HL-60 (cell line): ENCODE measurements around the gene SH3D19.

Source experiments
- DNase-seq, 2 experiments: peaks; one replicate each; pipeline ENCODE4 v3.0.0-alpha.2; 2010 to 2020; ENCODE audit warnings: low read depth in 1 of 2, low spot score in 1 of 2
- H3K27ac ChIP-seq: fragments of 250-450 bp; sonication (Bioruptor Pico); replicated peaks from 2 replicates; pipeline ENCODE4 v1.5.1; 2020; ENCODE audit warnings: mild to moderate bottlenecking, moderate library complexity
- H3K27me3 ChIP-seq: fragments of 250-450 bp; sonication (Bioruptor Pico); 2 replicates; pipeline ENCODE4 v1.5.1; 2021; ENCODE audit warnings: mild to moderate bottlenecking, moderate library complexity; ENCODE audit not compliant: insufficient read depth, poor library complexity, severe bottlenecking
- H3K4me3 ChIP-seq: replicated peaks from 2 replicates; pipeline ENCODE4 v1.5.1; 2011; ENCODE audit warnings: mild to moderate bottlenecking, control low read depth, low read length; ENCODE audit not compliant: insufficient read depth
- CTCF ChIP-seq: IDR thresholded peaks from one replicate; pipeline ENCODE4 v1.5.1; 2011; ENCODE audit warnings: low read length, control low read depth, inconsistent platforms; ENCODE audit not compliant: insufficient read depth
- GABPA ChIP-seq: IDR thresholded peaks from 2 replicates; pipeline ENCODE4 v1.6.1; 2012; ENCODE audit warnings: low read depth
- POLR2AphosphoS5 ChIP-seq: IDR thresholded peaks from 2 replicates; pipeline ENCODE4 v1.6.1; 2012; ENCODE audit warnings: low read depth
- REST ChIP-seq: IDR thresholded peaks from 2 replicates; pipeline ENCODE4 v1.6.1; 2012; ENCODE audit warnings: low read depth; ENCODE audit not compliant: insufficient replicate concordance
- SPI1 ChIP-seq: IDR thresholded peaks from 2 replicates; pipeline ENCODE4 v1.6.1; 2012; ENCODE audit warnings: low read depth, mild to moderate bottlenecking, borderline replicate concordance

The SH3D19 gene

DNA sequence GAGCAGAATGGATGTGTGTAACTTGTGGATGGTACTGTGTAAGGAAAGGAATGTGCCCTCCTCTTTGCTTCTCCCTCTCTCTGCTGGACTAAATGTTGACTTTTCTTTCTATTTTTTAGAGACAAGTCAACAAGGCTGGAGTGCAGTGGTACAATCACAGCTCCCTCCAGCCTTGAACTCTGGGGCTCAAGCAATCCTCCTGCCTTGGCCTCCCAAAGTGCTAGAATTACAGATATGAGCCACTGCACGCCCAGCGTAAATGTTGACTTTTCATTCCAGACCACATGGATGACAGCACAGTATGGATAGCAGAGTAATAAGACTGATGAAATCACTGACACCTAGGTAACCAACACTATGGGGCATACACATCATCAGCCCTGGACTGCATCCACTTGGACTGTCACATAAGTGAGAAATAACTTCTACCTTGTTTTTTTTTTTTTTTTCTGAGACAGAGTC is 231.1 kb downstream of the SH3D19 start:
- TF ChIP-seq CTCF (no peak), GABPA (no peak), POLR2AphosphoS5 (no peak), SPI1 (no peak), REST (no peak)
- Histone ChIP-seq H3K27me3 (no peaks in the 10 kb centered on the region), H3K27ac (no peak overlapping the region), H3K4me3 (no peak overlapping the region)
- DNase-seq, result no peak

DNA sequence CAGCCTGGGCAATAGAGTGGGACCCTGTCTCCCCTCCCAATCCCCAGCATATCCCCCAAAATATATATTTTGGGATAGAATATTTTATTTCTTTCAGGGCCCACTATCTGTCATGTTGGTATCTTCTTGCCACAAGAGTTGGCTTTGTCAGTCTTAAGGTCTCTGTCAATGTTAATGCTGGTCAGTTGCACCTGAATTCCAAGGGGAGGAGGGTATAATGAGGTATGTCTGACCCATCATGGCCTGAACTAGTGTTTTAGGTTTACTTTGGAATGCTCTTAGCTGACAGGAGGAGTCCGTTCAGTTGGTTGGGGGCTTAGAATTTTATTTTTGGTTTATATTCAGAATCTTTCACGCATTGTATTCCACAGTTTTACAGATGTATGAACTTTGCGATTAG is 232.2 kb downstream of the SH3D19 start:
- TF ChIP-seq POLR2AphosphoS5 (no peak), SPI1 (no peak), CTCF (no peak), REST (no peak), GABPA (no peak)
- H3K4me3 ChIP-seq, result no peak overlapping the region
- no peaks in the 10 kb centered on the region for H3K27me3 ChIP-seq
- H3K27ac ChIP-seq, result no peak overlapping the region
- DNase-seq, result no peak

DNA sequence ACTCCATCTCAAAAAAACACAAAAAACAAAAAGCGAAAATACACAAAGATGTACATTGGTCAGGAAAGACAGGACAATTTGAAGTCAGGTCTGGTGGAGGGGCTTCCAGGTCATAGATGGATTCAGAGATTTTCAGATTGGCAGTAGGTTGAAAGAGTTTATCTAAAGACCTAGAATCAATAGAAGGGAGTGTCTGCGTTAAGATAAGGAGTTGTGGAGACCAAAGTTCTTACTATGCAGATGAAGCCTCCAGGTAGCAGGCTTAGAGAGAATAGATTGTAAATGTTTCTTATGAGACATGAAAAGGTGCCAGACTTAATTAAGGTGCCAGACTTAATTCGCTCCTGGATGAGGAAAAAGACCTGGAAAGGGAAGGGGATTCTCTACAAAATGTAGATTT is 232.9 kb downstream of the SH3D19 start:
- Histone ChIP-seq H3K27ac (no peak overlapping the region), H3K4me3 (no peak overlapping the region), H3K27me3 (no peaks in the 10 kb centered on the region)
- no peak for TF ChIP-seq POLR2AphosphoS5
- TF ChIP-seq CTCF, result no peak
- TF ChIP-seq REST, result no peak
- no peak for TF ChIP-seq GABPA
- DNase-seq, result no peak
